Activated CD8-positive, alpha-beta memory T cell treated with anti-CD3 and anti-CD28 coated beads for 1 hour (primary cell): ENCODE results near the gene NCAPD2.
"Not testable (repeated sequence)": the region's sequence is repeated elsewhere in the genome, so short reads cannot be mapped to it uniquely, and the experiment has no call there.

Source experiments
- DNase-seq, 2 donors: peaks; one replicate each; pipeline ENCODE4 v3.0.0-alpha.2; 2020; ENCODE audit warnings: low read depth in 1 of 2; ENCODE audit errors: extremely low read depth in 1 of 2

The NCAPD2 gene

DNA sequence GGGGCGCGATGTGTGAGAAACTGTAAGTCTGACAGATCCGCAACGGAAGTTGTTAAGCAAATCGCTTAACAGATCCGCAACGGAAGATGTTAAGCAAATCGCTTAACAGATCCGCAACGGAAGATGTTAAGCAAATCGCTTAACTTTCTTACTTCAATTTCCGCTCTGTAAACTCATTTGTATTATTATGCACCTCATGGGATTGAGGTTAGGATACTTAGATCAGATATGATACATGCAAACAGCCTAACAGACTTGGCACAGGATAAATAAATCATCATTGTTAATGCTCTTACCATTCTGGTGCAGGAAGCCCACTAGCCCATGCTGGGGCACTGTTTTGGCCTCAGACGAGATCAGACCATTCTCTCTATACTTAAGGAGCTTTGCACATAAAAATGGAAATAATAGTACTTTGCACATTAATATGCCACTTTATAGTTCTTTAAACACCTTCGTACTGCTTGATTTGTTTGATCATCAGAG, 399 bp downstream of the NCAPD2 start:
- no peak for DNase-seq

DNA sequence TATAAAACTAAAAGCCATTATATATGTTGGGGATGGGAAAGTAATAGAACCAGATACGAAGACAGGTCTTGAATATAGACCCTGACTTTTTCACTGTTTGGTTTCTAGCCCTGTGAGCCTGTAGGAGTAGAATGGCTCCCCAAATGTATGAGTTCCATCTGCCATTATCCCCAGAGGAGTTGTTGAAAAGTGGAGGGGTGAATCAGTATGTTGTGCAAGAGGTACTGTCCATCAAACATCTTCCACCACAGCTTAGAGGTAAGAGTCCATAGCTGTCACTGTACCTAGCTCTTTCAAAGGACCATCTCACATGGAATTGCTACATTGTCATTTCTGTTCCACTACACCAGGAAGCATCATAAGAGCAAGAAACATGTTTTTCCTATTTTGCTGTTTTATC, 1.1 kb downstream of the NCAPD2 start:
- no peak for DNase-seq

DNA sequence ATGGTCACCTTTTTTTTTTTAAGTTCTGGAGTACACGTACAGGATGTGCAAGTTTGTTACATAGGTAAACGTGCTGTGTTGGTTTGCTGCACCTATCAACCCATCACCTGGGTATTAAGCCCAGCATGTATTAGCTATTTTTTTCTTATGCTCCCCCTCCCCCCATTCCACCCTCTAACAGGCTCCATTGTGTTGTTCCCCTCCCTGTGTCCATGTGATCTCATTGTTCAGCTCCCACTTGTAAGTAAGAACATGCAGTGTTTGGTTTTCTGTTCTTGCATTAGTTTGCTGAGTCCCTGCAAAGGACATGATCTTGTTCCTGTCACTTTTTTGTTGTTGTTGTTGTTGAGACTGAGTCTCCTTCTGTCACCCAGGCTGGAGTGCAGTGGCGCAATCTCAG, 3.4 kb downstream of the NCAPD2 start:
- DNase-seq = not testable (repeated sequence)

DNA sequence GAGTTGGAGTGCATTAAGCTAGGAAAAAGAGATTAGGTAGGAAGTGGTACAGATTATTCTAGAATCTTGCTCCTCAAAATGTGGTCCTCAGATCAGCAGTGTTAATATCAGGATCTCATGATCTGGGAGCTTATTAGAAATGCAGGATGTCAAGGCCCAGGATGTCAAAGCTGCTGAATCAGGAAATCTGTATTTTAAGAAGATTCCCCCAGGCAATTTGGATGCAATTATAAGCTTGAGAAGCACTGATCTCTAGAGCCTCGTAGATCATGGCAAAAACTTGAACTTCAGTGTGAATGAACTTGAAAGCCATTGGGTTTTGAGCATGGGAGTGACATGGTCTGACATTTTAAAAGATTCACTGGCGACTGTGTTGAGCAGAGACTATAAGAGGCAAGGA, 6.6 kb downstream of the NCAPD2 start:
- no peak for DNase-seq

DNA sequence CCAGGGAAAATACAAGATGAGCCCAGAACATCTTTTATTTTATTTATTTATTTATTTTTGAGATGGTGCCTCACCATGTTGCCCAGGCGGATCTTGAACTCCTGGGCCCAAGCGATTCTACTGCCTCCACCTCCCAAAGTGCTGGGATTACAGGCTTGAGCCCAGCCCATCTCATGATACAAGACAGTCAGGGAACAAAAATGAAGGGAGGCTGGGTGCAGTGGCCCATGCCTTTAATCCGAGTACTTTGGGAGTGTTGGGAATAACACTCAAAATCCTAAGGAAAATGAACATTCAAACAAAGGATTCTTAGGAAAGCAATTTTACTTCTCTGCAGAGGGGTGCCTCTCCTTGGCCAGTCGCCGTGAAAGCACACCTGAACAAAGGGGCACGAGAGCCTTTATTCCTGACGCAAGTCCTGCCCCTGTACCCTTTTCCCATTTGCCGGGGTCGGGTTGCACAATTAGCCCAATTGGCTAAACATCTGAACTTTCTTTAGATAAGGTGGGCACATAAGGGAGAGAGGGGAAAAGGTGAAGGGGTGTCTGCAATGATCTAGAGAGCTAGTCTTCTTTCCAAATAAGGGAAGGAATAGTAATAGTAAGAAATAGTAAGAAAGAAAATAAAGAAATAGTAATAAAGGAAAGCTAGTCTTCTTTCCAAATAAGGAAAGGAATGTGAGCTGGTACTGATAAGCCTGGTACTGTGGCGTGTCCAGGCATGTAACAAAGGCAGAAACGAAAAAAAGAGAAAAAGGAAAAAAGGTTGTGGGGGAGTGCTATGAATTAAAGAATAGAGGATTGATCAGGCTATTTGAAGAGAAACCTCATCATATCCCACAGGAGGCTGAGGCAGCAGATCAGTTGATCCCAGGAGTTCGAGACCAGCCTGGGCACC, 13.4 kb downstream of the NCAPD2 start:
- no peak for DNase-seq

DNA sequence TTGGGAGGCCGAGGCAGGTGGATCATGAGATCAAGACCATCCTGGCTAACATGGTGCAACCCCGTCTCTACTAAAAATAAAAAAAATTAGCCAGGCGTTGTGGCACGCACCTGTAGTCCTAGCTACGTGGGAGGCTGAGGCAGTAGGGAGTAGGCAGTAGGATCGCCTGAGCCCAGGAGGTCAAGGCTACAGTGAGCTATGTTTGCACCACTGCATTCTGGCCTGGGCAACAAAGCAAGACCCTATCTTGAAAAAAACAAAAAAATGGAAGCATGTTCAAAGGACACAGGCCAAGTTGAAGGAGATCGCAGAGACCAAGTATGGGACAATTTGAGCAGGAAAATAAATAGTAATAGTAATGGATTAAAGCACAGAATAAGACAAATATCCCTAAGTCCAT, 14.2 kb downstream of the NCAPD2 start:
- DNase-seq = no peak

DNA sequence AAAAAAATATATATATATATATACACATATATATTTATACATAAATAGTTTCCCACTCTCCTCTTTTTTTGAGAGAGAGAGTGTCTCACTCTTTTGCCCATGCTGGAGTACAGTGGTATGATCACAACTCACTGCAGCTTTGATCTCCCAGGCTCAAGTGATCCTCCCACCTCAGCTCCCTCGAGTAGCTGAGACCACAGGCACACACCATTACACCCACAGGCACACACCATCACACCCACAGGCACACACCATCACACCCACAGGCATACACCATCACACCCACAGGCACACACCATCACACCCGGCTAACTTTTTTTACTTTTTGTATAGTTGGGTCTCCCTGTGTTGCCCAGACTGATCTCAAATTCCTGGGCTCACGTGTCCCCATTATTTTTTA, 26.3 kb downstream of the NCAPD2 start:
- no peak for DNase-seq

DNA sequence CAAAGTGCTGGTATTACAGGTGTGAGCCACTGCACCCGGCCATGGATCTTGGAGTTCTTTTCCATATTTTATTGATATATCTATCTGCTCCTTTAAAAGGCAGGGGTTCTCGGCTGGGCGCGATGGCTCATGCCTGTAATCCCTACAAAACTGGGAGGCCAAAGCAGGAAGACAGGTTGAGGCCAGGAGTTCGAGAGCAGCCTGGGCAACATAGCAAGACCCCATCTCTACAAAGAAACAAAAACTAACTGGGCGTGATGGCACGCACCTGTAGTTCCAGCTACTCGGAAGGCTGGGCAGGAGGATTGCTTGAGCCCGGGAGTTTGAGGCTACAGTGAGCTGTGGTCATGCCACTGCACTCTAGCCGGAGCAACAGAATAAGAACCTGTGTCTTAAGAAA, 28.3 kb downstream of the NCAPD2 start:
- no peak for DNase-seq

DNA sequence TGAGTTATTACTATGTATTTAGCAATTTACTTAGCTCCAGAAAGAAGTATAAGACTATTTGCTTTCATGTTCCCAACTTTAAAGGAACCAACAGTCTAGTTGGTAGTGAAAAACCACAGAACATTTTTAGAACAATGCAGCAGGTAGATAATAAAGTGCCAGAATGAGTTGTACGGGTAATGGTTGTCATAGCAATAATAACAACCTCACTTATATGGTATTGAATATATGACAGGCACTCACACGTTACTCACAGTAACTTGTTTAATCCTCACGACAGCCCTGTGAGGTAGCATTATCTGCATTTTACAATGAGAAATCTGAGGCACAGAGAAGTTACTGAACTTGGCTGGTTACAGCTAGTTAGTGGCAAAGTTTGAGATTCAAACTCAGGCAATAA, 29.8 kb downstream of the NCAPD2 start:
- DNase-seq = no peak

DNA sequence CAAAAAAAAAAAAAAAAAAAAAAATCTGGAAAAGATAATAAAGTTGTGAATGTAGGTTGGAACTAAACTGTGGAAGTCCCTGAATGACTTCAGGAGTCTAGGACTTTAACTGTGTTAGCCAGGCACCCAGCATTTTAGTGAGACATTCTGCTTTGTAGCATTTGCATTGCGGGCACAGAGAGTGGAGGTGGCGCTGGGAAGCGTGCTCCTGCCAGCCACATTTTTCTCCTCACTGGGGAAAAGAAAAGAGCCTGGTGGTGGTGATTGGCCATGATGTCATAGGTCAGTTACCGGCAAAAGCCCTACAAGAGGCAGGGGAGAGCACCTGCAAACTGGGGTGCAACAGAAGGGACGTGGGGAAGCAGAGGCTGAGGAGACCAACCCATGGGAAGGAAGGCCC, 30.7 kb downstream of the NCAPD2 start:
- no peak for DNase-seq

DNA sequence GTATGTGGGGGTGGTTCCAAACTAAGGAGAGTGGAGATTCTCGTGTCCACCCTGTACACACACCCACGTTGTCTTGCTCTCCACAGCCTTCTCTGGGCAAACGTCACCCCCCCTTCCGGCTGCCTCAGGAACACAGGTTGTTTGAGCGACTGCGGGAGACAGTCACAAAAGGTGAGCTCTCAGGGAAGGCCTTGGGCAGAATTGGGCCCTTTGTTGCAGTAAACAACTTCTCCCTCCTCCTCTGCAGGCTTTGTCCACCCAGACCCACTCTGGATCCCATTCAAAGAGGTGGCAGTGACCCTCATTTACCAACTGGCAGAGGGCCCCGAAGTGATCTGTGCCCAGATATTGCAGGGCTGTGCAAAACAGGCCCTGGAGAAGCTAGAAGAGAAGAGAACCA, 32.3 kb downstream of the NCAPD2 start:
- no peak for DNase-seq

DNA sequence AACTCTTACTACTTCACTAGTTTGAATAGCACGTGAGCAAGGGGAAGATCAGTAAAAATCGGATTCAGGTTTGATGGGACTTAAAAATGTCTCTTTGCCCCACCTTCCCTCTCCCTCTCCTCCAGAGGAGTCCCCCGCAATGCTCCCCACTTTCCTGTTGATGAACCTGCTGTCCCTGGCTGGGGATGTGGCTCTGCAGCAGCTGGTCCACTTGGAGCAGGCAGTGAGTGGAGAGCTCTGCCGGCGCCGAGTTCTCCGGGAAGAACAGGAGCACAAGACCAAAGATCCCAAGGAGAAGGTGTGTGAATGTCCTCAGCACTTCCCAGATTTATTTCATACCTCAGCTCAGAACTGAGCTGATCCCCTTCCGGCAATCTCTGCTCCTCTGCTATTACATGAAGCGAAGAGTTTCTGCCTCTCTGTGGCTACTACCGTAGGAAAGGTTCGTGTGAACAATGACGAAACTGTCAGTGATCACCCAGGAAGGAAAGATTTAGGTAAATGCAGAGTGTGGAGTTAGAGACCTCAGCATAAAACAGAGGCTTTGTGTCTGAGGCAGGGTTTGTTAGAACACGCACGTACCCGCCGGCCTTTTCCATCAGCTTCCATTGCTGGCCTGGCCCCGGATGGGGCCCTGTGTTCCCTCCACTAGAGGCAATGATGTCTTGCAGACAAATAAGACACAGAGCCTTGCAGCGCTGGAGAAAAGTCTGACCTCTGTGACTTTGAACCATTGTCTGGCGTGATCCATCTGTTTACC, 33.0 kb downstream of the NCAPD2 start:
- no peak for DNase-seq

DNA sequence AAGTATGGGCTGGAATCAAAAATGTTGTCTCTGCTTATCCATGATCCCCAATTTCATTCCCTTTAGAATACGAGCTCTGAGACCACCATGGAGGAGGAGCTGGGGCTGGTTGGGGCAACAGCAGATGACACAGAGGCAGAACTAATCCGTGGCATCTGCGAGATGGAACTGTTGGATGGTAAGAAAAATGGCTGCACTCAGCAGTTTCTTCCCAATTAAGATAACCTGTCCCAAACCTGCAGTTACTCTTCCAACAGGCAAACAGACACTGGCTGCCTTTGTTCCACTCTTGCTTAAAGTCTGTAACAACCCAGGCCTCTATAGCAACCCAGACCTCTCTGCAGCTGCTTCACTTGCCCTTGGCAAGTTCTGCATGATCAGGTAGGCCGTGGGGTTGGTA, 33.8 kb downstream of the NCAPD2 start:
- DNase-seq = no peak

DNA sequence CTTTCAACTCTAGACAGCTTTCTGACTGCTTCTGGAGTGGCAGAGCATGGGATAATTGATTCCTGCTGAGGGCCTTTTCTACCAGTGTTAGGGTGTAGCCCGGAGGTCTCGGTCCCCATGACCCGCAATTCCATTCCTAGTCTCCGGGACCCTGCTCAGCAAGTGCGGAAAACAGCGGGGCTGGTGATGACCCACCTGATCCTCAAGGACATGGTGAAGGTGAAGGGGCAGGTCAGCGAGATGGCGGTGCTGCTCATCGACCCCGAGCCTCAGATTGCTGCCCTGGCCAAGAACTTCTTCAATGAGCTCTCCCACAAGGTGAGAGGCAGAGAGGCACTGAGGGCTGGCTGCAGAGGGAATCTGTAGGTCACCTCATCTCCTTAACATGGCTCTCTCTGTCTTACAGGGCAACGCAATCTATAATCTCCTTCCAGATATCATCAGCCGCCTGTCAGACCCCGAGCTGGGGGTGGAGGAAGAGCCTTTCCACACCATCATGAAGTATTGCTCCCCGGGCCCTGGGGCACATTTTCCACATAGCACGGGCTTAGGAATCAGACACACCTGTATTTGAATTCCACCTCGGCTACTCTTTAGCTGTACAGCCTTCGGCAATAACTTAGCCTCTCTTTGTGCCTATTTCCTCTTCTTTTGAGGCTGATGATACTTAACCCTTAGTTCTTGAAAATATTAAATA, 34.8 kb downstream of the NCAPD2 start:
- no peak for DNase-seq

DNA sequence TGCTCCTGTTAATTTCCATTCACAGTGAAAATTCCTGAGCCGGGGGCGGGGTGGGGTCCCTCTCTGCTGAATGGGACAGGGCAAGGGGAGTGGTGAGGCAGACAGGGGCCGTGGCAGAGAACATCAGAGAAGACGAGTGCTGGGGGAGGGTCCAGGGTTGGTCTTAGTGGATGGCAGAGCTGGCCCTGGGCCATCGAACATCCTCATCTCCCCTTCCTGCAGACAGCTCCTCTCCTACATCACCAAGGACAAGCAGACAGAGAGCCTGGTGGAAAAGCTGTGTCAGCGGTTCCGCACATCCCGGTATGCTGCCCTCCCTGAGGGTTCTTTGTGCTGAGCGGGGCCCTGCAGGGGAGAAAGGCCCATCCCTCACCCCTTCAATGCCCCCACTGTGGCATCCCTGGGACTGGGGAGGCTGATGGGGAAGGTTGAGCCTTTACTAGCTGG, 35.4 kb downstream of the NCAPD2 start:
- no peak for DNase-seq

DNA sequence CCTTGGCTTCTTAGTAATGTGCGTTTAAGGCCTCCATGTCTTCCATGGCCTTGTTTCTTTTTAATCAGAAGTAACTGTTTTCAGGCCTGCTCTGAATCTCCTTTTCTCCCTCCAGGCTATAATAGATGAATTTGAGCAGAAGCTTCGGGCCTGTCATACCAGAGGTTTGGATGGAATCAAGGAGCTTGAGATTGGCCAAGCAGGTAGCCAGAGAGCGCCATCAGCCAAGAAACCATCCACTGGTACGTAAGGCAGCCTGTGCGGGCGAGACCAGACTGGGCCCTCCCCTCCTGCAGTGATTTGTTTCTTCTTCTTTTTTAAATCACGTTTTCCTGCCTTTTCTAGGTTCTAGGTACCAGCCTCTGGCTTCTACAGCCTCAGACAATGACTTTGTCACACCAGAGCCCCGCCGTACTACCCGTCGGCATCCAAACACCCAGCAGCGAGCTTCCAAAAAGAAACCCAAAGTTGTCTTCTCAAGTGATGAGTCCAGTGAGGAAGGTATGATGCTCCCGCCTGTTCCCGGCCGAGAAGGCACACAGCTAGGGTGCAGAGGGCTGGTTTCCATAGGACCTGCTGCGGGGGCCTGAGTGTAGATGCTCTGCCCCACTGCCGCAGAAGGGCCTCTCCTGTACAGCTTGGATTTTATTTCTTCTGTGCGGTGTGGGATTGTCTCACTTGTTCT, 36.8 kb downstream of the NCAPD2 start:
- no peak for DNase-seq

DNA sequence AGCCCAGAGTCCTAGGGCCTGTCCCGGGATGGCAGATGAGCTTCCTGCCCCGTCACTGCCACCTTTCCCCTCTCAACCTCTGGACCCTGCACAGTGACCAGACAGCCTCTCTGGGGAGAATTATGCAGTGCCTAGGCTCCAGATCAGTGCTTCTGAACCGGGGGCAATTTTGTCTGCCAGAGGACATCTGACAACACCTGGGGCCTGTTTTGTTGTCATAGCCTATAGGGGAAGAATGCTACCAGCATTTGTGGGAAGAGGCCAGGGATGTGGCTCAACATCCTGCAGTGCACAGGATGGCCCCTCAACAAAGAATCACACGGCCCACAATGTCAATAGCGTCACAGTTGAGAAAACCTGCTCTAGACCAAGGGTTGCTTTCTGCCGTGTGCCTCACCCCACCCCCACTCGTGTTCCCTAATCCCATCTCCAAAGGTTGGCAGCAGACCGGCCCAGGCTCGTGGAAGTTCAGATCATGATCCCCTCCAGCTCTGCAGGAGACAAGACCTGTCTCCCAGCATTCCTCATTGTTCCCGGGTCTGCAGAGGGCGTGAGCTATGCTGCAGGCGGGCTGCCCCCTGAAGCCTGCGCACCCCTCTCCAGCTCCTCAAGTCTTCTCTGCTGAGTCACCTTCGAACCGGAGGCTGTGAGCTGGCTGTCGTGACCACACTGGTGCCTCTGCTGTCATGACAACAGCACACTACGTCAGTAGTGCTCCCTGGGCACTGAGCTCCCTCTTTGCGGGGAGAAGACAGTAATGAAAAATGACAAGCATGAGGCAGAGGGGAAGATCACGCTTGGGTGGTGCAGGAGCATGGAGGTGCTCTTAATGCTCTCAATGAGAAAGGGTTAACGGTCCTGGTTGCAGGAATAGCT, 38.4 kb downstream of the NCAPD2 start:
- peak; percentile 66 to 79 for DNase-seq

DNA sequence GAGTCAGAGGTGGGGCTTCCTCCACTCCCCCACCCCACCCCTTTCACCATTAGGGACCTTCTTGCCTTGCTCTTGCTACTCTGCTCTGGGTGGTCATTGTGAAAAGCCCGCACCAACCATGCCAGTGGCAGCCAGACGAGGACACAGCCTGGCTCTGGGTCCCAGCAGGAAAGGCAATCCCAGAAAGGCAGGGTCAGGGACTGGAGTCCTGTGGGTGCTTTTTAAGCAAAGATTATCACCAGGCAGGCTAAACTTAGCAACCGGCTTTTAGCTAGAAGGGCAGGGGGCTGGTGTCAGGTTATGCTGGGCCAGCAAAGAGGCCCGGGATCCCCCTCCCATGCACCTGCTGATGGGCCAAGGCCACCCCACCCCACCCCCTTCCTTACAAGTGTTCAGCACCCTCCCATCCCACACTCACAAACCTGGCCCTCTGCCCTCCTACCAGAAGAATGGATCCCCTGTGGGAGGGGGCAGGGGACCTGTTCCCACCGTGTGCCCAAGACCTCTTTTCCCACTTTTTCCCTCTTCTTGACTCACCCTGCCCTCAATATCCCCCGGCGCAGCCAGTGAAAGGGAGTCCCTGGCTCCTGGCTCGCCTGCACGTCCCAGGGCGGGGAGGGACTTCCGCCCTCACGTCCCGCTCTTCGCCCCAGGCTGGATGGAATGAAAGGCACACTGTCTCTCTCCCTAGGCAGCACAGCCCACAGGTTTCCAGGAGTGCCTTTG, 39.2 kb downstream of the NCAPD2 start:
- DNase-seq = no peak

DNA sequence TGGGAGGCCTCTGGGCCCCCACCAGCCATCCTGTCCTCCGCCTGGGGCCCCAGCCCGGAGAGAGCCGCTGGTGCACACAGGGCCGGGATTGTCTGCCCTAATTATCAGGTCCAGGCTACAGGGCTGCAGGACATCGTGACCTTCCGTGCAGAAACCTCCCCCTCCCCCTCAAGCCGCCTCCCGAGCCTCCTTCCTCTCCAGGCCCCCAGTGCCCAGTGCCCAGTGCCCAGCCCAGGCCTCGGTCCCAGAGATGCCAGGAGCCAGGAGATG, 39.7 kb downstream of the NCAPD2 start:
- no peak for DNase-seq
